Osteoblast (primary cell): ENCODE results near the gene TRIM45. TPM values are rescaled to one million over a fixed set of nuclear protein-coding genes. Genes with fewer than 3 reads are reported as not detected.

Source experiments
- DNase-seq: peaks from one replicate; pipeline ENCODE4 v3.0.0; 2011; ENCODE audit warnings: low spot score, mixed read lengths; ENCODE audit not compliant: insufficient read length; ENCODE audit errors: missing footprints
- H2AFZ ChIP-seq: 2 replicates; pipeline ENCODE4 v1.6.0; 2011; ENCODE audit warnings: mild to moderate bottlenecking, low read length
- H3K27ac ChIP-seq: 2 replicates; pipeline ENCODE4 v1.5.1; 2011; ENCODE audit warnings: mild to moderate bottlenecking, low read depth, low read length, moderate library complexity
- H3K27me3 ChIP-seq: 2 replicates; pipeline ENCODE4 v1.6.0; 2012; ENCODE audit warnings: mild to moderate bottlenecking, control low read depth, inconsistent platforms, low read length, moderate library complexity; ENCODE audit not compliant: insufficient read depth
- H3K36me3 ChIP-seq: 2 replicates; pipeline ENCODE4 v1.5.1; 2011; ENCODE audit warnings: mild to moderate bottlenecking, low read length, control low read depth, moderate library complexity; ENCODE audit not compliant: insufficient read depth
- H3K4me1 ChIP-seq: 2 replicates; pipeline ENCODE4 v1.5.1; 2011; ENCODE audit warnings: mild to moderate bottlenecking, low read length, control low read depth, moderate library complexity; ENCODE audit not compliant: insufficient read depth
- H3K4me2 ChIP-seq: 2 replicates; pipeline ENCODE4 v1.6.0; 2011; ENCODE audit warnings: mild to moderate bottlenecking, low read length; ENCODE audit not compliant: insufficient read depth
- H3K4me3 ChIP-seq: fragments of 200-600 bp; sonication (generic); 3 replicates; pipeline ENCODE4 v1.5.1; 2012; ENCODE audit warnings: mild to moderate bottlenecking, low read length, inconsistent platforms; ENCODE audit not compliant: insufficient read depth
- H3K79me2 ChIP-seq: 2 replicates; pipeline ENCODE4 v1.6.0; 2012; ENCODE audit warnings: mild to moderate bottlenecking, low read length, control low read depth, inconsistent platforms; ENCODE audit not compliant: insufficient read depth
- H3K9me3 ChIP-seq: 2 replicates; pipeline ENCODE4 v1.5.1; 2011; ENCODE audit warnings: low read depth, low read length, control low read depth
- H4K20me1 ChIP-seq: 2 replicates; pipeline ENCODE4 v1.6.0; 2012; ENCODE audit warnings: mild to moderate bottlenecking, low read length, control low read depth; ENCODE audit not compliant: insufficient read depth
- CTCF ChIP-seq: IDR thresholded peaks from 2 replicates; pipeline ENCODE4 v1.5.1; 2011; ENCODE audit warnings: mild to moderate bottlenecking, low read depth, low read length, moderate library complexity; ENCODE audit errors: extremely low read depth
- total RNA-seq: library from RNA; depleted of rRNA; stranded (reverse); fragments of >200 nt; gene quantifications from 2 replicates; pipeline ENCODE4 v1.2.3, GENCODE V29; 2012

The TRIM45 gene
- total RNA-seq, 1 donor, result 1.4 TPM

- H2AFZ ChIP-seq, result no peak overlapping the region
- no peaks in the 10 kb centered on the region for H4K20me1 ChIP-seq
- H3K36me3 ChIP-seq, result no peaks in the 10 kb centered on the region
- no peaks in the 10 kb centered on the region for H3K27me3 ChIP-seq
- no peak for TF ChIP-seq CTCF
- no peak overlapping the region for H3K27ac ChIP-seq
- H3K4me2 ChIP-seq, result no peak overlapping the region
- no peaks in the 10 kb centered on the region for H3K79me2 ChIP-seq
- no peak overlapping the region for H3K4me3 ChIP-seq
- H3K9me3 ChIP-seq, result no peaks in the 10 kb centered on the region
- DNase-seq, result no peak
- H3K4me1 ChIP-seq, result no peaks in the 10 kb centered on the region
Measured at GRCh38 chr1:117135329-117135728, 13.8 kb upstream of the TRIM45 start.

GRCh38 chr1:117130526-117130925 is 9.0 kb upstream of the TRIM45 start:
- no peak overlapping the region for H3K4me3 ChIP-seq
- peaks cover 2% of the 10 kb centered on the region for H3K4me1 ChIP-seq
- H4K20me1 ChIP-seq, result no peaks in the 10 kb centered on the region
- H3K9me3 ChIP-seq, result no peaks in the 10 kb centered on the region
- H3K27me3 ChIP-seq, result peaks cover 9% of the 10 kb centered on the region
- TF ChIP-seq CTCF, result no peak
- H3K79me2 ChIP-seq, result no peaks in the 10 kb centered on the region
- H3K36me3 ChIP-seq, result no peaks in the 10 kb centered on the region
- DNase-seq, result no peak
- H2AFZ ChIP-seq, result no peak overlapping the region
- H3K27ac ChIP-seq, result no peak overlapping the region
- H3K4me2 ChIP-seq, result no peak overlapping the region

GRCh38 chr1:117128323-117129079 is 7.0 kb upstream of the TRIM45 start:
- Histone ChIP-seq H3K36me3 (no peaks in the 10 kb centered on the region), H4K20me1 (no peaks in the 10 kb centered on the region), H3K9me3 (no peaks in the 10 kb centered on the region), H2AFZ (peak overlapping the region; percentile 60), H3K27me3 (peaks cover 18% of the 10 kb centered on the region), H3K4me1 (peaks cover 2% of the 10 kb centered on the region), H3K79me2 (no peaks in the 10 kb centered on the region), H3K4me3 (no peak overlapping the region), H3K27ac (no peak overlapping the region), H3K4me2 (peak overlapping the region; percentile 22)
- peak; percentile 91 for DNase-seq
- TF ChIP-seq CTCF, result peak; percentile 64

GRCh38 chr1:117127795-117128194 is 6.2 kb upstream of the TRIM45 start:
- peaks cover 18% of the 10 kb centered on the region for H3K27me3 ChIP-seq
- H3K4me3 ChIP-seq, result no peak overlapping the region
- H3K4me2 ChIP-seq, result no peak overlapping the region
- H3K9me3 ChIP-seq, result no peaks in the 10 kb centered on the region
- no peaks in the 10 kb centered on the region for H3K36me3 ChIP-seq
- no peak overlapping the region for H2AFZ ChIP-seq
- H3K79me2 ChIP-seq, result no peaks in the 10 kb centered on the region
- H3K4me1 ChIP-seq, result peaks cover 2% of the 10 kb centered on the region
- no peak overlapping the region for H3K27ac ChIP-seq
- no peaks in the 10 kb centered on the region for H4K20me1 ChIP-seq
- no peak for TF ChIP-seq CTCF
- no peak for DNase-seq
